Adipocyte (in vitro differentiated cells): Measurements from ENCODE around the gene ZBED1.
"Not testable (repeated sequence)": the region's sequence is repeated elsewhere in the genome, so short reads cannot be mapped to it uniquely, and the experiment has no call there.

Source experiments
- DNase-seq: peaks from one replicate; pipeline ENCODE4 v3.0.0-alpha.2; 2015; ENCODE audit warnings: low read depth
- H3K27me3 ChIP-seq: replicated peaks from 2 replicates; pipeline ENCODE4 v1.7.0; 2013; ENCODE audit warnings: mild to moderate bottlenecking, low read length, moderate library complexity; ENCODE audit not compliant: control insufficient read depth, insufficient read depth
- H3K36me3 ChIP-seq: 2 replicates; pipeline ENCODE4 v1.7.0; 2013; ENCODE audit warnings: low read length, mild to moderate bottlenecking, moderate library complexity; ENCODE audit not compliant: control insufficient read depth, insufficient read depth, severe bottlenecking
- H3K4me1 ChIP-seq: 2 replicates; pipeline ENCODE4 v1.7.0; 2013; ENCODE audit warnings: mild to moderate bottlenecking, low read length, moderate library complexity; ENCODE audit not compliant: control insufficient read depth, insufficient read depth
- H3K4me3 ChIP-seq: 2 replicates; pipeline ENCODE4 v1.7.0; 2013; ENCODE audit warnings: mild to moderate bottlenecking, low read length, moderate library complexity
- H3K9ac ChIP-seq: 2 replicates; pipeline ENCODE4 v1.7.0; 2013; ENCODE audit warnings: mild to moderate bottlenecking, low read length, moderate library complexity
- H3K9me3 ChIP-seq: 2 replicates; pipeline ENCODE4 v1.7.0; 2013; ENCODE audit warnings: mild to moderate bottlenecking, low read length, moderate library complexity; ENCODE audit not compliant: control insufficient read depth

Gene ZBED1

DNA sequence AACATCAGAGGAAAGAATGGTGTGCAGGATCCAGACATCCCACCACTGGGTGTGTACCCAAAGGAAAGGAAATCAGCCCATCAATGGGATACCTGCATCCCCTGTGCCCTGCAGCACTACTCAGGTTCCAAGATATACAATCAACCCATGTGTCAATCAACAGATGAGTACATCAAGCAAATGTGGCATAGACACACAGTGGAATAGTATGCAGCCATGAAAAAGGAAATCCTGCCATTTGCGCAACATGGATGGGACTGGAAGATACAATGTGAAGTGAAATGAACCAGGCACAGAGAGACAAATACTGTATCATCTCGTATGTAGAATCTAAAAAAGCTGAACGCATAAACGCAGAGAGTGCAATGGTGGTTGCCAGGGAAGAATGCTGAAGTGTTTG lies 30.9 kb downstream of the ZBED1 start:
- H3K4me3 ChIP-seq, DNase-seq, H3K27me3 ChIP-seq, H3K9me3 ChIP-seq, H3K4me1 ChIP-seq, H3K36me3 ChIP-seq, H3K9ac ChIP-seq: not testable (repeated sequence)

GRCh38 chrX:2469196-2469685 lies 31.5 kb downstream of the ZBED1 start:
- DNase-seq, result no peak
- Histone ChIP-seq H3K9me3 (no peaks in the 10 kb centered on the region), H3K36me3 (no peaks in the 10 kb centered on the region), H3K27me3 (no peaks in the 10 kb centered on the region), H3K9ac (no peak overlapping the region), H3K4me3 (no peak overlapping the region), H3K4me1 (no peaks in the 10 kb centered on the region)

- H3K4me3 ChIP-seq, result no peak overlapping the region
- no peaks in the 10 kb centered on the region for H3K9me3 ChIP-seq
- H3K9ac ChIP-seq, result no peak overlapping the region
- H3K27me3 ChIP-seq, result no peaks in the 10 kb centered on the region
- DNase-seq, result no peak
- no peaks in the 10 kb centered on the region for H3K4me1 ChIP-seq
- no peaks in the 10 kb centered on the region for H3K36me3 ChIP-seq
Observed at GRCh38 chrX:2468261-2469195, 32.2 kb downstream of the ZBED1 start.

- no peaks in the 10 kb centered on the region for H3K9me3 ChIP-seq
- DNase-seq, result no peak
Observed at GRCh38 chrX:2466876-2467656, 33.7 kb downstream of the ZBED1 start.

DNA sequence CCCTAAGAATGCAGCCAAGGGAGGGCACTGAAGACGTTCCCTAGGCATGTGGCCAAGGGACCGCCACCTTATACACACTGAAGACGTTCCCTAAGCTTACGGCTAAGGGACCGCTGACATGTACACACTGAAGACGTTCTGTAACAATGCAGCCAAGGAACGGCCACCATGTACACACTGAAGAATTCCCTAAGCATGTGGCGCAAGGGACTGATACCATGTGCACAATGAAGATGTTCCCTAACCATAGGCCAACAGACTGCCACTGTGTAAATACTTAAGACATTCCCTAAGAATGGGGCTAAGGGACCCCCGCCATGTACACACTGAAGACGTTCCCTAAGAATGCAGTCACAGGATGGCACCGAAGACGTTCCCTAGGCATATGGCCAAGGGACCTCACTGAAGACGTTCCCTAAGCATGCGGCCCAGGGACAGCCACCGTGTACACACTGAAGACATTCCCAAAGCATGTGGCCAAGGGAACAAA lies 36.1 kb downstream of the ZBED1 start:
- peaks cover 2% of the 10 kb centered on the region for H3K4me1 ChIP-seq
- no peak for DNase-seq
- H3K36me3 ChIP-seq, result no peaks in the 10 kb centered on the region
- H3K9me3 ChIP-seq, result no peaks in the 10 kb centered on the region
- H3K4me3 ChIP-seq, result no peak overlapping the region
- no peaks in the 10 kb centered on the region for H3K27me3 ChIP-seq
- H3K9ac ChIP-seq, result no peak overlapping the region

More at GRCh38 chrX:2466876-2467656, 33.7 kb downstream of the ZBED1 start:
- no peaks in the 10 kb centered on the region for H3K27me3 ChIP-seq
- no peak overlapping the region for H3K4me3 ChIP-seq
- H3K36me3 ChIP-seq, result no peaks in the 10 kb centered on the region
- H3K9ac ChIP-seq, result no peak overlapping the region
- no peaks in the 10 kb centered on the region for H3K4me1 ChIP-seq

GRCh38 chrX:2463973-2464676 lies 36.7 kb downstream of the ZBED1 start:
- no peaks in the 10 kb centered on the region for H3K9me3 ChIP-seq
- peaks cover 2% of the 10 kb centered on the region for H3K4me1 ChIP-seq
- H3K27me3 ChIP-seq, result no peaks in the 10 kb centered on the region
- H3K9ac ChIP-seq, result no peak overlapping the region
- H3K4me3 ChIP-seq, result no peak overlapping the region
- no peaks in the 10 kb centered on the region for H3K36me3 ChIP-seq
- DNase-seq, result no peak

DNA sequence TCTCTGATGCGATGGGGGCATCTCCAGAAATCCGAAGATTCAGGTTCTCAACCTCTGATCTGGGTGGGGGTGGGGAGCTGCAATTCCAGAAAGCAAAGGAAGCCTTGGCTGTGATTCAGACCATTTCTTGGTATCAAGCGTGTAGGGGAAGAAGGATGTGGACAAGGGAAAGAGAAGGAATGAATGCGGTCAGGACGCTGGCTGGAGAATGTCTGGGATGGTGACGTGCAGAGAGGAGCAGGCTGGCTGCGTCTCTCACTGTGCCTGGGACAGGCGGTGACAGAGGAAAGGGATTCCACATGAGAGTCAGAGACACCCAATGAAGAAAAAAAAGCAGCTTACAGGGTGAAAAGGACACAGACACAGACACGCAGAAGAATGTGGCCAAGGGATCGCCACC lies 37.3 kb downstream of the ZBED1 start:
- H3K36me3 ChIP-seq, H3K9ac ChIP-seq, H3K27me3 ChIP-seq, H3K9me3 ChIP-seq, DNase-seq, H3K4me3 ChIP-seq, H3K4me1 ChIP-seq: not testable (repeated sequence)

DNA sequence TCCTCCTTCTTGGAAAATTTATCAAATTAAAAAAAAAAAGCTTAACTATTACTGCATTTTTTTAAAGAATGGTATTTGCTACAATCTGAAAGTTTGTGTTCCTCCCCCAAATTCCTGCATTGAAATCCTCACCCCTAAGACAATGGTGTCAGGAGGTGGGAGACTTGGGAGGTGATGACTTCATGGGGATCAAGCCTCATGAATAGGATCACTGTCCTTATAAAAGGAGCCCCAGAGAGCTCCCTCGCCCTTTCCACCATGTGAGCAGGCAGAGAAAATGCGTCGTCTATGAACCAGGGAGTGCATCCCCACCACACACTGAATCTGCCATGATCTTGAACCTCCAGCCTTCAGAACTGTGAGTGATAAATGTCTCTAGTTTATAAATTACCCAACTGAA lies 38.0 kb downstream of the ZBED1 start:
- H3K9me3 ChIP-seq, result no peaks in the 10 kb centered on the region
- no peak for DNase-seq
- peaks cover 2% of the 10 kb centered on the region for H3K4me1 ChIP-seq
- H3K36me3 ChIP-seq, result no peaks in the 10 kb centered on the region
- H3K9ac ChIP-seq, result no peak overlapping the region
- no peak overlapping the region for H3K4me3 ChIP-seq
- no peaks in the 10 kb centered on the region for H3K27me3 ChIP-seq

DNA sequence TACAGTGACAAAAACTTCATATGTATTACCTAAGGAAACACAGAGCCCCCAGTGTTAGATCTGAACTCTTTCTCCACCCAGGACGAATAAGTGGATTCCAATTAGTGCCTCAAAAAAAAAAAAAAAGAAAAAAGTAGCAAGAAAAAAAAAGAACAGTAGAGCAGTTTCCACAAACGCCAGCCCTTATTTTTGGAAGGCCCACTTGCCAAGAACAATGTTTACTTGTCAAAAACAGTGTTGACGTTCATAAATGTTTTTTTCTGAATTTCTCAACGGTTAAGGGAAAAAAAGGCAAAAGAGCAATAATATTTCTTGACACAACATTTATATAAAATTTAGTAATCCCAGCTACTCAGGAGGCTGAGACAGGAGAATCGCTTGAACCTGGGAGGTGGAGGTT lies 38.7 kb downstream of the ZBED1 start:
- H3K36me3 ChIP-seq, result no peaks in the 10 kb centered on the region
- no peaks in the 10 kb centered on the region for H3K9me3 ChIP-seq
- peaks cover 2% of the 10 kb centered on the region for H3K4me1 ChIP-seq
- H3K9ac ChIP-seq, result no peak overlapping the region
- H3K27me3 ChIP-seq, result no peaks in the 10 kb centered on the region
- H3K4me3 ChIP-seq, result no peak overlapping the region
- DNase-seq, result no peak

- H3K27me3 ChIP-seq, result no peaks in the 10 kb centered on the region
- no peak overlapping the region for H3K9ac ChIP-seq
- H3K36me3 ChIP-seq, result no peaks in the 10 kb centered on the region
- peaks cover 2% of the 10 kb centered on the region for H3K4me1 ChIP-seq
- H3K4me3 ChIP-seq, result no peak overlapping the region
- no peak for DNase-seq
- H3K9me3 ChIP-seq, result no peaks in the 10 kb centered on the region
Observed at GRCh38 chrX:2461711-2462016, 39.1 kb downstream of the ZBED1 start.
